HEK293T (cell line): ENCODE results near the gene MACROD2.

Experiments used
- CTCF ChIA-PET: fragments of 350-600 bp; formaldehyde crosslinking; extraction: SDS; loops from one replicate; lab custom pipeline; 2021; ENCODE audit warnings: antibody characterized with exemption, inconsistent platforms; lab: Yijun Ruan, JAX
- POLR2A ChIA-PET: fragments of 350-600 bp; formaldehyde crosslinking; extraction: SDS; loops from one replicate; lab custom pipeline; 2020; ENCODE audit warnings: antibody characterized with exemption, inconsistent platforms; lab: Yijun Ruan, JAX
- DNase-seq: peaks from one replicate; pipeline ENCODE4 v3.0.0; 2012; ENCODE audit warnings: mixed read lengths; ENCODE audit errors: extremely low spot score
- ARNT ChIP-seq: fragments of 450-650 bp; IDR thresholded peaks from 2 replicates; pipeline ENCODE4 v1.6.1; 2017; ENCODE audit warnings: mild to moderate bottlenecking
- BHLHE40 ChIP-seq: fragments of 450-650 bp; IDR thresholded peaks from 2 replicates; pipeline ENCODE4 v1.6.1; 2016; ENCODE audit warnings: mild to moderate bottlenecking, moderate library complexity, borderline replicate concordance
- CTBP1 ChIP-seq: fragments of 450-650 bp; IDR thresholded peaks from 2 replicates; pipeline ENCODE4 v1.6.1; 2016; ENCODE audit warnings: borderline replicate concordance
- ELF4 ChIP-seq: fragments of 450-650 bp; IDR thresholded peaks from 2 replicates; pipeline ENCODE4 v1.6.1; 2017; ENCODE audit warnings: antibody characterized with exemption
- FOXA1 ChIP-seq: fragments of 450-650 bp; IDR thresholded peaks from 2 replicates; pipeline ENCODE4 v1.6.1; 2016; ENCODE audit warnings: mild to moderate bottlenecking
- FOXK2 ChIP-seq: fragments of 450-650 bp; IDR thresholded peaks from 2 replicates; pipeline ENCODE4 v1.6.1; 2016; ENCODE audit warnings: mild to moderate bottlenecking
- FOXM1 ChIP-seq: fragments of 450-650 bp; IDR thresholded peaks from 2 replicates; pipeline ENCODE4 v1.6.1; 2017; ENCODE audit warnings: mild to moderate bottlenecking, borderline replicate concordance
- HDGF ChIP-seq: fragments of 450-650 bp; IDR thresholded peaks from 2 replicates; pipeline ENCODE4 v1.6.1; 2017; ENCODE audit warnings: antibody characterized with exemption, borderline replicate concordance
- L3MBTL2 ChIP-seq: fragments of 450-650 bp; conservative IDR thresholded peaks from 2 replicates; pipeline ENCODE4 v1.6.1; 2016; ENCODE audit warnings: mild to moderate bottlenecking
- LEF1 ChIP-seq: fragments of 450-650 bp; IDR thresholded peaks from 2 replicates; pipeline ENCODE4 v1.6.1; 2017; ENCODE audit warnings: mild to moderate bottlenecking, borderline replicate concordance
- NFRKB ChIP-seq: fragments of 450-650 bp; IDR thresholded peaks from 2 replicates; pipeline ENCODE4 v1.6.1; 2016; ENCODE audit warnings: mild to moderate bottlenecking, moderate library complexity
- SP1 ChIP-seq: fragments of 450-650 bp; IDR thresholded peaks from 2 replicates; pipeline ENCODE4 v1.6.1; 2017
- SUZ12 ChIP-seq: fragments of 450-650 bp; IDR thresholded peaks from 2 replicates; pipeline ENCODE4 v1.6.1; 2016; ENCODE audit warnings: mild to moderate bottlenecking
- TARDBP ChIP-seq: fragments of 450-650 bp; IDR thresholded peaks from 2 replicates; pipeline ENCODE4 v1.6.1; 2016
- ZNF384 ChIP-seq: fragments of 450-650 bp; IDR thresholded peaks from 2 replicates; pipeline ENCODE4 v1.6.1; 2016
- TF ChIP-seq, protein P1 (sequence below): fragments of 450-650 bp; IDR thresholded peaks from 2 replicates; pipeline ENCODE4 v1.6.1; 2016

The MACROD2 gene

DNA sequence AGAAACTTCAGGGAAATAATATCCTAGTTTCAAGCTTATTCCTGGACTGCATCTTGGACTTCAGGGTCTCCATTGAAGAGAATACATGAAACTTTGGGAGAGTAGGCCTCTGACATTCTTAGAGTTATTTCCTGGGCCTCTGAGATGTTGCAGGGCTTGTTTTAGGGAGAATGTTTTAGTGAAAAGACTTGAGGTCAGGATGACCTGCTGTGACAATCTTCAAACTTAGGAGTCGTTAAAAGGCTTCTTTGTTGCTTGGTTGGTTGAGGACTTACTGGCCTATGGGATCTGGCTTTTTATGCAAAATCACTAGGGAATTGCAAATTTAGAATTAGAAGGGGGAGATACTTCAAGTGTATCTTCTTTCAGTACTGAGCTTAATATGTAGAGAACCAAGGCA, 955.3 kb downstream of the MACROD2 start:
- CTCF ChIA-PET = no interaction called here
- no peak for DNase-seq

GRCh38 chr20:14951105-14951504, 955.8 kb downstream of the MACROD2 start:
- TF ChIP-seq BHLHE40 = no peak
- TF ChIP-seq SUZ12 = no peak
- no peak for TF ChIP-seq ZNF384
- TF ChIP-seq ELF4 = no peak
- TF ChIP-seq, protein P1, sequence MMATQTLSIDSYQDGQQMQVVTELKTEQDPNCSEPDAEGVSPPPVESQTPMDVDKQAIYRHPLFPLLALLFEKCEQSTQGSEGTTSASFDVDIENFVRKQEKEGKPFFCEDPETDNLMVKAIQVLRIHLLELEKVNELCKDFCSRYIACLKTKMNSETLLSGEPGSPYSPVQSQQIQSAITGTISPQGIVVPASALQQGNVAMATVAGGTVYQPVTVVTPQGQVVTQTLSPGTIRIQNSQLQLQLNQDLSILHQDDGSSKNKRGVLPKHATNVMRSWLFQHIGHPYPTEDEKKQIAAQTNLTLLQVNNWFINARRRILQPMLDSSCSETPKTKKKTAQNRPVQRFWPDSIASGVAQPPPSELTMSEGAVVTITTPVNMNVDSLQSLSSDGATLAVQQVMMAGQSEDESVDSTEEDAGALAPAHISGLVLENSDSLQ = no peak
- no peak for TF ChIP-seq FOXM1
- TF ChIP-seq FOXK2 = no peak
- TF ChIP-seq FOXA1 = no peak
- TF ChIP-seq HDGF = no peak
- no peak for TF ChIP-seq TARDBP
- no peak for TF ChIP-seq CTBP1
- no peak for TF ChIP-seq L3MBTL2
- TF ChIP-seq SP1 = no peak
- TF ChIP-seq NFRKB = no peak
- no peak for TF ChIP-seq ARNT
- TF ChIP-seq LEF1 = no peak
- DNase-seq = no peak
- ChIA-PET POLR2A (no interaction called here), CTCF (no interaction called here)

More for the DNA sequence above, 955.3 kb downstream of the MACROD2 start:
- POLR2A ChIA-PET = no interaction called here
- TF ChIP-seq ZNF384 (no peak), SP1 (no peak), FOXM1 (no peak), FOXA1 (no peak), SUZ12 (no peak), ELF4 (no peak), LEF1 (no peak), ARNT (no peak), HDGF (no peak), TARDBP (no peak)
- TF ChIP-seq, protein P1 = no peak

GRCh38 chr20:14951707-14952418, 956.5 kb downstream of the MACROD2 start:
- CTCF ChIA-PET = no interaction called here
- no peak for DNase-seq
- TF ChIP-seq SUZ12 = no peak
- no peak for TF ChIP-seq FOXM1
- no peak for TF ChIP-seq SP1
- TF ChIP-seq HDGF = no peak
- TF ChIP-seq ELF4 = no peak
- no peak for TF ChIP-seq L3MBTL2
- no peak for TF ChIP-seq TARDBP
- TF ChIP-seq, protein P1 = no peak
- TF ChIP-seq NFRKB = no peak
- TF ChIP-seq BHLHE40 = no peak
- no peak for TF ChIP-seq FOXK2
- TF ChIP-seq FOXA1 = no peak
- POLR2A ChIA-PET = no interaction called here

- TF ChIP-seq FOXA1 = no peak
- no peak for TF ChIP-seq LEF1
- TF ChIP-seq ARNT = no peak
- TF ChIP-seq BHLHE40 = no peak
- TF ChIP-seq SUZ12 = no peak
- no peak for TF ChIP-seq CTBP1
- TF ChIP-seq HDGF = no peak
- no peak for TF ChIP-seq FOXK2
- no peak for TF ChIP-seq SP1
- TF ChIP-seq, protein P1 = no peak
- TF ChIP-seq NFRKB = no peak
- no peak for TF ChIP-seq ELF4
- no peak for TF ChIP-seq L3MBTL2
- no peak for TF ChIP-seq ZNF384
- TF ChIP-seq FOXM1 = no peak
- no peak for TF ChIP-seq TARDBP
- POLR2A ChIA-PET = no interaction called here
- DNase-seq = no peak
- CTCF ChIA-PET = no interaction called here
Observed at GRCh38 chr20:14953736-14954135, 958.4 kb downstream of the MACROD2 start.

DNA sequence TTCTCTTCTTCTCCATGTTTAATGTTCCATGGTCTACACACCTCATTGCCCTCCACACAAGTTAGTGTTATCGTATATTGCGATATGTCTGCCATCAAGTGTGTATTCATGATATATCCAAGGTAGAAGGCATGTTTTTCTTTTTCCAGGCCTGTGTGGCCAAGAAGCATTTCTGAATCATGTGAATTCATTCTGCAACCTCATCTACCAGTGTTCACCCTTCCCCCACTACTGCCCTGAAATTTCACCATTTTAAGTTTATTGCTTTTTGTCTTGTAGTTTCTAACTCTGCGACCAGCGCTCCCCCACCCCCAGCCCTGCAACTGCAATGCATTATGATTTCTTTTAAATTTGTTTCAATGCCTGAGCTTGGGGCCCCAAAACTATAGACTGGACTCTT, 960.1 kb downstream of the MACROD2 start:
- TF ChIP-seq TARDBP = no peak
- TF ChIP-seq ARNT = no peak
- TF ChIP-seq ZNF384 = no peak
- no peak for TF ChIP-seq FOXM1
- TF ChIP-seq ELF4 = no peak
- TF ChIP-seq L3MBTL2 = no peak
- no peak for TF ChIP-seq LEF1
- no peak for TF ChIP-seq SUZ12
- no peak for TF ChIP-seq BHLHE40
- TF ChIP-seq NFRKB = no peak
- TF ChIP-seq CTBP1 = no peak
- no peak for TF ChIP-seq SP1
- TF ChIP-seq, protein P1 = no peak
- TF ChIP-seq HDGF = no peak
- TF ChIP-seq FOXA1 = no peak
- TF ChIP-seq FOXK2 = no peak
- POLR2A ChIA-PET = no interaction called here
- no peak for DNase-seq
- CTCF ChIA-PET = no interaction called here
